ENCODE results near the gene CD19.

Gene CD19

DNA sequence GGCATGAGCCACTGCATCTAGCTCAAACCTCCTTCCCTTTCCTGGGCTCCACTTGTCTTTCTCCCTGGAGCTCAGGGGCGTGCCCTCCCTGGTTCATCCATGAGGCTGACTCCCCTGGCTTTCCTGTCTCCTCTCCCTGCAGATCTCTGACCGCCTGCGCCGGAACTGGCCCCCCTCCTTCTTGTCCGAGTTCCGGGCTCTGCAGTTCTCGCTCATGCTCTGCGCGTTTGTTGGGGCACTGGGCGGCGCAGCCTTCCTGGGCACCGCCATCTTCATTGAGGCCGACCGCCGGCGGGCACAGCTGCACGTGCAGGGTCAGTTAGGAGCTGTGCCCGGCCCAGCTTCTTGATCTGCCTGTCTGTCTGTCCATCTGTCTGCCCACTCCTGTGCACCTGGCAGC, 51.9 kb downstream of the CD19 start:
- DNase-seq, result no peak

DNA sequence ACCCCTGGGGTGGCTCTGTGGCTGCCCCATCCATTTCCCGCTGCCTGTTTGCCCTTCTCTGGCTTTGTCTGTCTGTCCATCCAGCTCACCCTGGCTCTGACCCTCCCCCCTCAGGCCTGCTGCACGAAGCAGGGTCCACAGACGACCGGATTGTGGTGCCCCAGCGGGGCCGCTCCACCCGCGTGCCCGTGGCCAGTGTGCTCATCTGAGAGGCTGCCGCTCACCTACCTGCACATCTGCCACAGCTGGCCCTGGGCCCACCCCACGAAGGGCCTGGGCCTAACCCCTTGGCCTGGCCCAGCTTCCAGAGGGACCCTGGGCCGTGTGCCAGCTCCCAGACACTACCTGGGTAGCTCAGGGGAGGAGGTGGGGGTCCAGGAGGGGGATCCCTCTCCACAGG, 52.3 kb downstream of the CD19 start:
- no peak for DNase-seq

DNA sequence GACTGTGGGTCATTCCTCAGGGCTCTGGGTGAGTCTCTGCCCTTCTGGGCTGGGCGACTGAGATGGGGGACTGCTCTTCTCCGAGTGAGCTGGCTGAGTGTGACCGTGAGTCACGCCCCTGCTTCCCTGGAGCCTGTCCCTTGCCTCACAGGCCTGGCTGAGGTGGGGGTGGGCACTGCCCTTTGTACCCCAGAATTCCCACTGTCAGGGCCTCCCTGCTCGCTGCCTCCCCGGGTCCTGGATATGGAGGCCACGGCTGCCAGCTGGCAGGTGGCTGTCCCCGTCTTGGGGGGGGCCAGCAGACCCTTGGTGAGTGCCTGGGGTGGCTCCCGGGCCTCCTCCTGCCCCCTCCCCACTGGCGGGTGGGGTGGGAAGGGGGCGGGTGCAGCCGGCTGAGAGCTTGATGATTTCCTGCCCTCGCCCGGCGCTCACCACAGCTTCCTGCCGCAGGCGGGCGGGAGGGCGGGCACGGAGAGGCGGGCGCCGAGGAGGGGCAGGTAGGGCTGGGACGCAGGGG, 52.9 kb downstream of the CD19 start, which contains the start of gene LAT:
Gene LAT (plus strand): TSS at position 434 of the 517 bp plus-strand sequence. CDS start 366 bp downstream, outside the sequence.
- DNase-seq, result no peak

DNA sequence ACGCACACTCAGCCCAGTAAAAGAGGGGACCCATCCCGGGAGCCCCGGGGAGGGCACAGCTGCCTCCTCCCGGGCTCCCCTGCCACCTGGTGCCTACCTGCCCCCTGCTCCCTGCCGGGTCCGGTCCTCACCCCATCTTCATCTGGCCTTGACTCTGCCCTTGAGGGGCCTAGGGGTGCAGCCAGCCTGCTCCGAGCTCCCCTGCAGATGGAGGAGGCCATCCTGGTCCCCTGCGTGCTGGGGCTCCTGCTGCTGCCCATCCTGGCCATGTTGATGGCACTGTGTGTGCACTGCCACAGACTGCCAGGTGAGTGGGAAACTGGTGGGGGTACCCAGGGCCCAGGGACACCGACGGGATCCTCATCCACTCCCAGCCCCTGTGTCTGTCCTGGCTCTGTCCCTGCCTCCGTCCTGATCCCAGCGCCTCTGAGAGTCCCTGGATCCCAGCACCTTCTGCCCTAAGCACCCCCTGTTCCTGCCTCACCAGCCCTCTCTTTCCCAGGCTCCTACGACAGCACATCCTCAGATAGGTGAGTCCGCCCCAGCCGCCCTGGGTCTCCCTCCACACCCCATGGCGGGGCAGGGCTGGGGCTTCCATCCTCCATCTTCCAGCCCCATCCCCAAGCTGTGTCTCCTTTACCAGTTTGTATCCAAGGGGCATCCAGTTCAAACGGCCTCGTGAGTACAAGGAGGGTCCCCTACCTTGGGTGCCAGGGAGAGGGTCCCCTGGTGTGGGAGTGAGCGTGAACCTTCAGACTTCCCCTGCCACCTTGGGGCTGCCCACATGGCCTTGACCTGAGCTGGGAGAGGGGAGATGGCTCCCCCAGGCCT, 53.7 kb downstream of the CD19 start:
- DNase-seq, result no peak

DNA sequence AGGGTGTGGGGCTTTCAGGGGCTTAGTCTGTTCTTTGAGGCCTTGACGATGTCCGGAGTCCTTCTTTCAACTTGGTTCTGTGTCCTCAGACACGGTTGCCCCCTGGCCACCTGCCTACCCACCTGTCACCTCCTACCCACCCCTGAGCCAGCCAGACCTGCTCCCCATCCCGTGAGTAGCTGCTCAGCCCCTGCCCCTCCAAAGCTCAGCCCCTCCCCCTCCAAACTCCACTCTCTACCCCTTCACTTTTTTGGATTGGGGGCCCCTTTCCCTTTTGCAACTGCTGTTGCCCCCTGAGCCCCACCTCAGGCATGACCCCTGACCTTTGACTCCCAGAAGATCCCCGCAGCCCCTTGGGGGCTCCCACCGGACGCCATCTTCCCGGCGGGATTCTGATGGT, 54.3 kb downstream of the CD19 start:
- DNase-seq, result no peak

GRCh38 chr16:28986492-28986891, 54.7 kb downstream of the CD19 start:
- no peak for DNase-seq

GRCh38 chr16:28987170-28987853, 55.5 kb downstream of the CD19 start:
- no peak for DNase-seq
